Liver (tissue), 9 donors: Measurements from ENCODE around the gene STKLD1. TPM values are rescaled to one million over a fixed set of nuclear protein-coding genes. Genes with fewer than 3 reads are reported as not detected.

Source experiments
- DNase-seq: peaks from one replicate; pipeline ENCODE4 v3.0.0-alpha.2; 2017; ENCODE audit warnings: low spot score
- H3K27ac ChIP-seq, 2 donors: one replicate each; pipeline ENCODE4 v1.7.0; 2013; ENCODE audit warnings: inconsistent platforms in 2 of 2, low read length in 2 of 2, control low read depth in 1 of 2, low read depth in 1 of 2, mild to moderate bottlenecking in 1 of 2
- H3K27me3 ChIP-seq, 4 donors: one replicate each; pipeline versions ENCODE4 v1.6.1 to v1.7.0; 2013; ENCODE audit warnings: low read length in 3 of 4, inconsistent platforms in 1 of 4, mild to moderate bottlenecking in 1 of 4, moderate library complexity in 1 of 4; ENCODE audit not compliant: control insufficient read depth in 4 of 4, insufficient read depth in 4 of 4
- H3K36me3 ChIP-seq, 4 donors: one replicate each; pipeline versions ENCODE4 v1.6.1 to v1.7.0; 2013; ENCODE audit warnings: low read length in 3 of 4, mild to moderate bottlenecking in 3 of 4, low read depth in 1 of 4, moderate library complexity in 1 of 4; ENCODE audit not compliant: control insufficient read depth in 4 of 4, insufficient read depth in 3 of 4
- H3K4me1 ChIP-seq, 4 donors: one replicate each; pipeline versions ENCODE4 v1.6.1 to v1.7.0; 2013; ENCODE audit warnings: low read length in 3 of 4, mild to moderate bottlenecking in 3 of 4, moderate library complexity in 1 of 4; ENCODE audit not compliant: control insufficient read depth in 4 of 4, insufficient read depth in 4 of 4
- H3K4me3 ChIP-seq, 3 donors: one replicate each; pipeline versions ENCODE4 v1.6.1 to v1.7.0; 2013; ENCODE audit warnings: low read length in 3 of 3, control low read depth in 1 of 3, low read depth in 1 of 3, mild to moderate bottlenecking in 1 of 3
- H3K9ac ChIP-seq, 2 donors: one replicate each; pipeline ENCODE4 v1.7.0; 2013; ENCODE audit warnings: low read length in 2 of 2, mild to moderate bottlenecking in 2 of 2, moderate library complexity in 2 of 2, control low read depth in 1 of 2, low read depth in 1 of 2
- H3K9me3 ChIP-seq, 4 donors: one replicate each; pipeline versions ENCODE4 v1.6.1 to v1.7.0; 2013; ENCODE audit warnings: low read length in 3 of 4; ENCODE audit not compliant: control insufficient read depth in 4 of 4
- EGR1 ChIP-seq, 2 donors: IDR thresholded peaks; 2 replicates each; pipeline ENCODE4 v1.6.1; 2016 to 2018; ENCODE audit warnings: antibody characterized with exemption in 2 of 2, low read depth in 2 of 2
- FOXA1 ChIP-seq: IDR thresholded peaks from 2 replicates; pipeline ENCODE4 v1.6.1; 2016; ENCODE audit warnings: antibody characterized with exemption
- FOXA2 ChIP-seq: IDR thresholded peaks from 2 replicates; pipeline ENCODE4 v1.6.1; 2016; ENCODE audit warnings: antibody characterized with exemption
- GABPA ChIP-seq, 2 donors: IDR thresholded peaks in 1 of 2; conservative IDR thresholded peaks in 1 of 2; 2 replicates each; pipeline ENCODE4 v1.6.1; 2016; ENCODE audit warnings: antibody characterized with exemption in 2 of 2, mild to moderate bottlenecking in 1 of 2, moderate library complexity in 1 of 2
- HNF4A ChIP-seq, 2 donors: conservative IDR thresholded peaks; 2 replicates each; pipeline ENCODE4 v1.6.1; 2016; ENCODE audit warnings: antibody characterized with exemption in 2 of 2, mild to moderate bottlenecking in 2 of 2
- HNF4G ChIP-seq: IDR thresholded peaks from 2 replicates; pipeline ENCODE4 v1.6.1; 2016; ENCODE audit warnings: antibody characterized with exemption
- JUND ChIP-seq, 2 donors: IDR thresholded peaks; 2 replicates each; pipeline ENCODE4 v1.6.1; 2016; ENCODE audit warnings: antibody characterized with exemption in 2 of 2
- MAX ChIP-seq: IDR thresholded peaks from 2 replicates; pipeline ENCODE4 v1.6.1; 2016; ENCODE audit warnings: antibody characterized with exemption
- NR2F2 ChIP-seq: IDR thresholded peaks from 2 replicates; pipeline ENCODE4 v1.6.1; 2016; ENCODE audit warnings: antibody characterized with exemption
- RAD21 ChIP-seq, 2 donors: IDR thresholded peaks; 2 replicates each; pipeline ENCODE4 v1.6.1; 2016; ENCODE audit warnings: antibody characterized with exemption in 2 of 2, mild to moderate bottlenecking in 2 of 2
- RXRA ChIP-seq, 2 donors: IDR thresholded peaks; 2 replicates each; pipeline ENCODE4 v1.6.1; 2017 to 2018; ENCODE audit warnings: antibody characterized with exemption in 2 of 2, mild to moderate bottlenecking in 1 of 2
- SP1 ChIP-seq: IDR thresholded peaks from 2 replicates; pipeline ENCODE4 v1.6.1; 2018; ENCODE audit warnings: antibody characterized with exemption, mild to moderate bottlenecking
- TAF1 ChIP-seq: conservative IDR thresholded peaks from 2 replicates; pipeline ENCODE4 v1.6.1; 2016; ENCODE audit warnings: antibody characterized with exemption, mild to moderate bottlenecking
- YY1 ChIP-seq: IDR thresholded peaks from 2 replicates; pipeline ENCODE4 v1.6.1; 2016; ENCODE audit warnings: antibody characterized with exemption, mild to moderate bottlenecking
- ZBTB33 ChIP-seq: IDR thresholded peaks from 2 replicates; pipeline ENCODE4 v1.6.1; 2016; ENCODE audit warnings: antibody characterized with exemption
- WGBS: extraction: QIAGEN DNeasy Blood & Tissue Kit; methylation state at CpG from one replicate; pipeline ENCODE4 v1.1.7; 2013; 5-methylcytosine and 5-hydroxymethylcytosine counted together
- polyA plus RNA-seq, 2 donors: library from polyadenylated mRNA; stranded (reverse) in 1 of 2; unstranded in 1 of 2; fragments of 200-250 nt in 1 of 2; fragments of >200 nt in 1 of 2; fragmentation: Nextera tagmentation in 1 of 2; extraction: Ambion mirVana in 1 of 2; gene quantifications; one replicate each; pipeline versions ENCODE4 v1.2.1 to v1.2.3, GENCODE V29; 2013 to 2015
- total RNA-seq, 2 donors: library from RNA; depleted of rRNA; stranded (reverse); fragments of >200 nt; gene quantifications; one replicate each; pipeline ENCODE4 v1.2.3, GENCODE V29; 2014
- TF ChIP-seq, protein P1 (sequence below): IDR thresholded peaks from 2 replicates; pipeline ENCODE4 v1.6.1; 2016; ENCODE audit warnings: antibody characterized with exemption, mild to moderate bottlenecking
- TF ChIP-seq, protein P2 (sequence below): IDR thresholded peaks from 2 replicates; pipeline ENCODE4 v1.6.1; 2016; ENCODE audit warnings: antibody characterized with exemption
- TF ChIP-seq, protein P3 (sequence below): fragments of 150-350 bp; IDR thresholded peaks from 2 replicates; pipeline ENCODE4 v1.5.1; 2017; ENCODE audit warnings: improper control_type of control experiment, low read depth, low read length; ENCODE audit not compliant: missing input control
- donor health status: healthy.
- donor health status: healthy.
- donor health status: healthy.
- donor health status: healthy.
- donor health status: healthy.

The STKLD1 gene
- total and polyA plus RNA-seq, 4 donors, result 0.25 to 0.85 (median 0.33) TPM

- TF ChIP-seq, protein P1, sequence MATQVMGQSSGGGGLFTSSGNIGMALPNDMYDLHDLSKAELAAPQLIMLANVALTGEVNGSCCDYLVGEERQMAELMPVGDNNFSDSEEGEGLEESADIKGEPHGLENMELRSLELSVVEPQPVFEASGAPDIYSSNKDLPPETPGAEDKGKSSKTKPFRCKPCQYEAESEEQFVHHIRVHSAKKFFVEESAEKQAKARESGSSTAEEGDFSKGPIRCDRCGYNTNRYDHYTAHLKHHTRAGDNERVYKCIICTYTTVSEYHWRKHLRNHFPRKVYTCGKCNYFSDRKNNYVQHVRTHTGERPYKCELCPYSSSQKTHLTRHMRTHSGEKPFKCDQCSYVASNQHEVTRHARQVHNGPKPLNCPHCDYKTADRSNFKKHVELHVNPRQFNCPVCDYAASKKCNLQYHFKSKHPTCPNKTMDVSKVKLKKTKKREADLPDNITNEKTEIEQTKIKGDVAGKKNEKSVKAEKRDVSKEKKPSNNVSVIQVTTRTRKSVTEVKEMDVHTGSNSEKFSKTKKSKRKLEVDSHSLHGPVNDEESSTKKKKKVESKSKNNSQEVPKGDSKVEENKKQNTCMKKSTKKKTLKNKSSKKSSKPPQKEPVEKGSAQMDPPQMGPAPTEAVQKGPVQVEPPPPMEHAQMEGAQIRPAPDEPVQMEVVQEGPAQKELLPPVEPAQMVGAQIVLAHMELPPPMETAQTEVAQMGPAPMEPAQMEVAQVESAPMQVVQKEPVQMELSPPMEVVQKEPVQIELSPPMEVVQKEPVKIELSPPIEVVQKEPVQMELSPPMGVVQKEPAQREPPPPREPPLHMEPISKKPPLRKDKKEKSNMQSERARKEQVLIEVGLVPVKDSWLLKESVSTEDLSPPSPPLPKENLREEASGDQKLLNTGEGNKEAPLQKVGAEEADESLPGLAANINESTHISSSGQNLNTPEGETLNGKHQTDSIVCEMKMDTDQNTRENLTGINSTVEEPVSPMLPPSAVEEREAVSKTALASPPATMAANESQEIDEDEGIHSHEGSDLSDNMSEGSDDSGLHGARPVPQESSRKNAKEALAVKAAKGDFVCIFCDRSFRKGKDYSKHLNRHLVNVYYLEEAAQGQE, result no peak
- TF ChIP-seq GABPA (IDR thresholded peaks at IDR 0.05 in 1 of 2, conservative IDR thresholded peaks at IDR 0.05 in 1 of 2) (no peak), JUND (IDR thresholded peaks at IDR 0.05) (no peak), HNF4A (conservative IDR thresholded peaks at IDR 0.05) (no peak), NR2F2 (no peak), TAF1 (no peak), YY1 (no peak)
These were observed 52.5 kb downstream of the STKLD1 start (continued) for GRCh38 chr9:133428617-133429101.

DNA sequence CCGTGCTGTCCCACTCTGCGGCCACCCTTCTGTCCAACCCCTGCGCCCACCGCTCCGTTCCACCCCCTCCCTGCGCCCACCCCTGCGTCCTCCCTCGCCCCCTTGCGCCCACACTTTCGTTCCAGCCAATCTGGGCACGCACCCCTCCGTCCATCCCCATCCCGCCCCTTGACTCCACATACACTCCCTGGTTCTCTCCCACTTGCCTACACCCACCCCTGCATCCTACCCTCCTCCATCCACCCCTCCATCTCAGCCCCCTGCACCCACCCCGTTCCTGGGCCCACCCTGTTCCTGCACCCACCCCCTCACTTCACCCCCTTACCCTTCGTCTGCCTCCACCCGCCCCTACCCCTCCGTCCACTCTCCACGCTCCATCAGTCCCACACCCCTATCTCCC lies 53.0 kb downstream of the STKLD1 start:
- Histone ChIP-seq H3K9me3 (no peaks in the 10 kb centered on the region), H3K4me3 (no peak overlapping the region), H3K36me3 (no peaks in the 10 kb centered on the region), H3K27ac (no peak overlapping the region), H3K4me1 (peaks cover 0 to 8% (median 4%) of the 10 kb centered on the region in 4 donors), H3K27me3 (no peaks in the 10 kb centered on the region), H3K9ac (no peak overlapping the region)
- DNase-seq, result no peak
- 27% methylated on average over 18 of the region's 18 CpGs for WGBS
- TF ChIP-seq, protein P2, sequence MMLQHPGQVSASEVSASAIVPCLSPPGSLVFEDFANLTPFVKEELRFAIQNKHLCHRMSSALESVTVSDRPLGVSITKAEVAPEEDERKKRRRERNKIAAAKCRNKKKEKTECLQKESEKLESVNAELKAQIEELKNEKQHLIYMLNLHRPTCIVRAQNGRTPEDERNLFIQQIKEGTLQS, result no peak
- TF ChIP-seq, protein P3, sequence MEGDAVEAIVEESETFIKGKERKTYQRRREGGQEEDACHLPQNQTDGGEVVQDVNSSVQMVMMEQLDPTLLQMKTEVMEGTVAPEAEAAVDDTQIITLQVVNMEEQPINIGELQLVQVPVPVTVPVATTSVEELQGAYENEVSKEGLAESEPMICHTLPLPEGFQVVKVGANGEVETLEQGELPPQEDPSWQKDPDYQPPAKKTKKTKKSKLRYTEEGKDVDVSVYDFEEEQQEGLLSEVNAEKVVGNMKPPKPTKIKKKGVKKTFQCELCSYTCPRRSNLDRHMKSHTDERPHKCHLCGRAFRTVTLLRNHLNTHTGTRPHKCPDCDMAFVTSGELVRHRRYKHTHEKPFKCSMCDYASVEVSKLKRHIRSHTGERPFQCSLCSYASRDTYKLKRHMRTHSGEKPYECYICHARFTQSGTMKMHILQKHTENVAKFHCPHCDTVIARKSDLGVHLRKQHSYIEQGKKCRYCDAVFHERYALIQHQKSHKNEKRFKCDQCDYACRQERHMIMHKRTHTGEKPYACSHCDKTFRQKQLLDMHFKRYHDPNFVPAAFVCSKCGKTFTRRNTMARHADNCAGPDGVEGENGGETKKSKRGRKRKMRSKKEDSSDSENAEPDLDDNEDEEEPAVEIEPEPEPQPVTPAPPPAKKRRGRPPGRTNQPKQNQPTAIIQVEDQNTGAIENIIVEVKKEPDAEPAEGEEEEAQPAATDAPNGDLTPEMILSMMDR, result no peak
- TF ChIP-seq RXRA (IDR thresholded peaks at IDR 0.05) (no peak), ZBTB33 (no peak), TAF1 (no peak), EGR1 (IDR thresholded peaks at IDR 0.05; ENCODE audit: low read depth in 2 of 2) (no peak), FOXA2 (no peak), RAD21 (IDR thresholded peaks at IDR 0.05) (no peak), FOXA1 (no peak), NR2F2 (no peak), GABPA (IDR thresholded peaks at IDR 0.05 in 1 of 2, conservative IDR thresholded peaks at IDR 0.05 in 1 of 2) (no peak), HNF4G (no peak), MAX (no peak), SP1 (no peak), YY1 (no peak), HNF4A (conservative IDR thresholded peaks at IDR 0.05) (no peak), JUND (IDR thresholded peaks at IDR 0.05) (no peak)
- TF ChIP-seq, protein P1, result no peak
